Measurements from ENCODE around the gene EGFL7. TPM values are rescaled to one million over a fixed set of nuclear protein-coding genes. Genes with fewer than 3 reads are reported as not detected.

The EGFL7 gene
- total RNA-seq: 1 to 10 TPM; 1.1 to 1.6 TPM

DNA sequence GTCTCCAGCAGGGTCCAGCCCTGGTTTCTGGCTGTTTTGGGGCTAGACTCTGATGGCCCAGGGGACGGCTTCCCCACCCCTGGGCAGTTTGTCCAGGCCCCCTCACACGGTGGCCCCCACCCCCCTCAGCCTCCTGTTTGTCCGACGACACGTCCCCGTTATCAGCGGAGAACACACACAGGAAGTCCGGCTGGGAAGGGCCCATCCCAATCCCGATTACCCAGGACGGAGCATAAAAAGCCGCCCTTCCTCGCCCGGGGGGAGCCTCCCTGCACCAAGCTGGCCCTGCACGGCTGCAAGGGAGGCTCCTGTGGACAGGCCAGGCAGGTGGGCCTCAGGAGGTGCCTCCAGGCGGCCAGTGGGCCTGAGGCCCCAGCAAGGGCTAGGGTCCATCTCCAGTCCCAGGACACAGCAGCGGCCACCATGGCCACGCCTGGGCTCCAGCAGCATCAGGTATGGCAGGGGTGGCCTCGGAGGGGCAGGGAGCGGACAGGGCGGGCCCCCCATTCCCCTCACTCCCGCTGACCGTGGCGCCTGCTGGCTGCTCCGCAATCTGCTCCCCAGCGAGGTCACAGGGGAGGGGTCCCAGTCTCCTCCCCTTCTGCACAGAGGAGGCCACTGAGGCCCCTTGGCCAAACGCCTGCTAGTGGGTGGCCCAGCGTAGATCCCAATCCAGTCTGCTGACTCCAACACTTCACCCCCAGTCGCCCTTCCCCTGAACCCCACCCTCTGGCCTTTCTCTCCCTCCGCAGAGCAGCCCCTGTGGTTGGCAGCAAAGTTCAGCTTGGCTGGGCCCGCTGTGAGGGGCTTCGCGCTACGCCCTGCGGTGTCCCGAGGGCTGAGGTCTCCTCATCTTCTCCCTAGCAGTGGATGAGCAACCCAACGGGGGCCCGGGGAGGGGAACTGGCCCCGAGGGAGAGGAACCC is at the start of gene EGFL7:
Gene EGFL7 (plus strand): TSS at position 261 of the 926 bp plus-strand sequence. CDS start 5,367 bp downstream, outside the sequence.
- intact Hi-C loops (cut with micrococcal nuclease): no loop called here
- no peak for ATAC-seq
- Mint-ChIP-seq H3K36me3 (ENCODE audit: low read depth) (no peaks in the 10 kb centered on the region), H3K27me3 (peaks cover 19% of the 10 kb centered on the region), H3K9me3 (no peaks in the 10 kb centered on the region), H3K4me3 (no peak within 1 kb of the TSS), H3K27ac (no peak within 1 kb of the TSS), H3K4me1 (ENCODE audit: low read depth) (peaks cover 7% of the 10 kb centered on the region)
- TF ChIP-seq, protein P1, sequence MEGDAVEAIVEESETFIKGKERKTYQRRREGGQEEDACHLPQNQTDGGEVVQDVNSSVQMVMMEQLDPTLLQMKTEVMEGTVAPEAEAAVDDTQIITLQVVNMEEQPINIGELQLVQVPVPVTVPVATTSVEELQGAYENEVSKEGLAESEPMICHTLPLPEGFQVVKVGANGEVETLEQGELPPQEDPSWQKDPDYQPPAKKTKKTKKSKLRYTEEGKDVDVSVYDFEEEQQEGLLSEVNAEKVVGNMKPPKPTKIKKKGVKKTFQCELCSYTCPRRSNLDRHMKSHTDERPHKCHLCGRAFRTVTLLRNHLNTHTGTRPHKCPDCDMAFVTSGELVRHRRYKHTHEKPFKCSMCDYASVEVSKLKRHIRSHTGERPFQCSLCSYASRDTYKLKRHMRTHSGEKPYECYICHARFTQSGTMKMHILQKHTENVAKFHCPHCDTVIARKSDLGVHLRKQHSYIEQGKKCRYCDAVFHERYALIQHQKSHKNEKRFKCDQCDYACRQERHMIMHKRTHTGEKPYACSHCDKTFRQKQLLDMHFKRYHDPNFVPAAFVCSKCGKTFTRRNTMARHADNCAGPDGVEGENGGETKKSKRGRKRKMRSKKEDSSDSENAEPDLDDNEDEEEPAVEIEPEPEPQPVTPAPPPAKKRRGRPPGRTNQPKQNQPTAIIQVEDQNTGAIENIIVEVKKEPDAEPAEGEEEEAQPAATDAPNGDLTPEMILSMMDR (IDR thresholded peaks at IDR 0.05): no peak
- CTCF ChIA-PET: interaction anchor here (1.0 to 2.0 kb wide), 2 partner anchors 9 to 175 kb away, joined by 3 to 11 read pairs; no protein-coding TSS in a partner anchor
- no peak for DNase-seq
- POLR2A ChIA-PET: interaction anchor here (1.2 kb wide), 1 partner anchor 22 kb away, joined by 3 read pairs; no protein-coding TSS in a partner anchor

- ChIA-PET CTCF (no interaction called here), POLR2A (interaction anchor here (1.0 kb wide), 1 partner anchor 43 kb away, joined by 3 read pairs; no protein-coding TSS in a partner anchor)
- no peak overlapping the region for H3K4me3 Mint-ChIP-seq
- no peaks in the 10 kb centered on the region for H3K27me3 Mint-ChIP-seq
- intact Hi-C loops (cut with micrococcal nuclease): no loop called here
- no peak for ATAC-seq
- no peaks in the 10 kb centered on the region for H3K36me3 Mint-ChIP-seq (ENCODE audit: low read depth)
- no peak overlapping the region for H3K27ac Mint-ChIP-seq
- no peaks in the 10 kb centered on the region for H3K4me1 Mint-ChIP-seq (ENCODE audit: low read depth)
- TF ChIP-seq, protein P1 (IDR thresholded peaks at IDR 0.05): no peak
- H3K9me3 Mint-ChIP-seq: no peaks in the 10 kb centered on the region
- DNase-seq: no peak
Measured at GRCh38 chr9:136613824-136614371, 48.8 kb upstream of the EGFL7 start.

DNA sequence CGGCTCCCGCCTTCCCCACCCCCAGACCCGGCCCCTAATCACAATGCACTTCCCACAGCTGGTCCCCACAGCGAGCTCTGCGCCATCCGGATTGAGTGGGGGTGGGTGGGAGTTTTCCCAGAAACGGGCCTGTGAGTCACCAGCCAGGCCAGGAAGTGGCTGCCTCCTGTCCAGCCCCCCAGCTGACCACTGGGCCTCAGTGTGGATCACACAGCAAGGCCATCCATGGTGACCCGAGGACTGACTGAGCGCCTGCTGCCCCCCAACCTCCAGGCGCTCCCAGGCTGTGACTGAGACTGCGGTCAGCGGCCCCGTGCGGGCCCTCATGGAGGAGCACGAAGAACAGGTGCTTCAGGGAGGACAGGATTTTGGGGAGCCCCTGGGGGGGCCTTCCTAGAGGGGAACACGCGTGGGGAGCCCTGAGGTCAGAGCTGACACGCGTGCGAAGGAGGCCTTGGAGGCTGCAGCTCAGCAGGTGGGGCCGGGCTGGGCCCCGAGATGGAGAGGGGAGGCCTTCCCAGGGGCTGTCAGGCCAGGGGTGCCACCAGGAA is 48.3 kb upstream of the EGFL7 start:
- Mint-ChIP-seq H3K36me3 (ENCODE audit: low read depth) (no peaks in the 10 kb centered on the region), H3K4me3 (no peak overlapping the region), H3K27me3 (no peaks in the 10 kb centered on the region), H3K4me1 (ENCODE audit: low read depth) (no peaks in the 10 kb centered on the region), H3K9me3 (no peaks in the 10 kb centered on the region), H3K27ac (no peak overlapping the region)
- intact Hi-C loops (cut with micrococcal nuclease): no loop called here
- ChIA-PET POLR2A (interaction anchor here (1.0 kb wide), 1 partner anchor 43 kb away, joined by 3 read pairs; no protein-coding TSS in a partner anchor), CTCF (no interaction called here)
- TF ChIP-seq, protein P1 (IDR thresholded peaks at IDR 0.05): no peak
- ATAC-seq: no peak
- no peak for DNase-seq

DNA sequence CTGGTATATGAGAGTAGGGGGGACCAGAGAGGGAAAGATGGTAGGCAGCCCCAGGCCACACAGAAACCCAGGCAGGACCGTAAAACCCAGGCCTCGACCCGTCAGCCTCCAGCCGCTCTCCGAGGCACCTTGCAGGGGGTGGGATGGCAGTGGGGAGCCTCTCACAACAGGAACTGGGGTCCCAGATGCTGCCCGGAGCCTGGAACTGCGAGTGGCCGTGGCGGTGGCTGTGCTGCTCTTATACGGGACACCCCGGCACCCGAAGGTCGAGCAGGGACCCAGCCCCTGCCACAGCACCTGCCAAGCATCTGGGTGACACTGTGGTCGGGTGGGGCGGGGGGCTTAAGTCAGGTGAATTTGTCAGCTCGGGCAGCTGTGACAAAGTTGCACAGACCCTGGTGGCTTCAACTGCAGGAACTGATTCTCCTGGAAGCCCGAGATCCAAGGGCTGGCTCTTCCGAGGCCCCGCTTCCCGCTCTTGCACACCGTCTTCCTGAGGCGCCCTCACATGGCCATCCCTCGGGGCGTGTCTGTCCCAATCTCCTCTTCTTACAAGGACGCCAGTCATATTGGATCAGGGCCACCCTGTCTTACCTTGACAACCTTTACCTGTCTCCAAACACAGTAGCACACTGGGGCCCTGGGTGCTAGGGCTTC is 47.6 kb upstream of the EGFL7 start:
- DNase-seq: no peak
- Mint-ChIP-seq H3K27ac (no peak overlapping the region), H3K4me3 (no peak overlapping the region), H3K27me3 (no peaks in the 10 kb centered on the region), H3K9me3 (no peaks in the 10 kb centered on the region), H3K4me1 (ENCODE audit: low read depth) (no peaks in the 10 kb centered on the region), H3K36me3 (ENCODE audit: low read depth) (no peaks in the 10 kb centered on the region)
- ChIA-PET CTCF (no interaction called here), POLR2A (interaction anchor here (1.0 kb wide), 1 partner anchor 44 kb away, joined by 3 read pairs; no protein-coding TSS in a partner anchor)
- TF ChIP-seq, protein P1 (IDR thresholded peaks at IDR 0.05): no peak
- no peak for ATAC-seq
- intact Hi-C loops (cut with micrococcal nuclease): no loop called here
